Stimulated activated effector memory CD8-positive, alpha-beta T cell treated with anti-CD3 and anti-CD28 coated beads, Interleukin-12 subunit alpha, Interleukin-12 subunit beta, amount 100 ng/mL, for 72 hours (primary cell): ENCODE results near the gene ADGRG7.
"Not testable (repeated sequence)": the region's sequence is repeated elsewhere in the genome, so short reads cannot be mapped to it uniquely, and the experiment has no call there.

Experiments
- ATAC-seq: fragments of 150-1000 bp; cut with Tn5 transposase; 2 replicates; pipeline ENCODE4 v1.10.0; 2021
- DNase-seq, 2 donors: peaks; one replicate each; pipeline ENCODE4 v3.0.0; 2021 to 2022; ENCODE audit warnings: low spot score in 2 of 2
- H3K27ac Mint-ChIP-seq: one replicate; pipeline ENCODE4 v1.8.0; 2022; ENCODE audit warnings: mild to moderate bottlenecking, mixed read lengths
- H3K36me3 Mint-ChIP-seq: one replicate; pipeline ENCODE4 v1.8.0; 2022; ENCODE audit warnings: mild to moderate bottlenecking, mixed read lengths
- H3K4me1 Mint-ChIP-seq: one replicate; pipeline ENCODE4 v1.8.0; 2022; ENCODE audit warnings: mixed read lengths
- H3K4me3 Mint-ChIP-seq: one replicate; pipeline ENCODE4 v1.8.0; 2022; ENCODE audit warnings: mild to moderate bottlenecking, mixed read lengths
- H3K9me3 Mint-ChIP-seq: one replicate; pipeline ENCODE4 v1.8.0; 2022; ENCODE audit warnings: mixed read lengths

Gene ADGRG7

GRCh38 chr3:100609305-100609704 is at the start of gene ADGRG7:
Gene ADGRG7, plus strand, starts transcription at chr3:100609601. Its CDS starts 256 bp downstream, at chr3:100609857.
- Mint-ChIP-seq H3K36me3 (no peaks in the 10 kb centered on the region), H3K27ac (no peak within 1 kb of the TSS), H3K4me3 (no peak within 1 kb of the TSS), H3K9me3 (no peaks in the 10 kb centered on the region), H3K4me1 (no peaks in the 10 kb centered on the region)
- ATAC-seq (no peak), DNase-seq (no peak)

GRCh38 chr3:100560426-100560825 is 49.0 kb upstream of the ADGRG7 start:
- Mint-ChIP-seq H3K27ac (no peak overlapping the region), H3K36me3 (no peaks in the 10 kb centered on the region), H3K4me1 (no peaks in the 10 kb centered on the region), H3K9me3 (no peaks in the 10 kb centered on the region), H3K4me3 (no peak overlapping the region)
- no peak for ATAC-seq
- no peak for DNase-seq

GRCh38 chr3:100561459-100562158 is 47.8 kb upstream of the ADGRG7 start:
- no peak overlapping the region for H3K4me3 Mint-ChIP-seq
- no peak overlapping the region for H3K27ac Mint-ChIP-seq
- H3K36me3 Mint-ChIP-seq = no peaks in the 10 kb centered on the region
- no peaks in the 10 kb centered on the region for H3K4me1 Mint-ChIP-seq
- DNase-seq = no peak
- no peak for ATAC-seq
- H3K9me3 Mint-ChIP-seq = no peaks in the 10 kb centered on the region

GRCh38 chr3:100562224-100562857 is 47.1 kb upstream of the ADGRG7 start:
- Mint-ChIP-seq H3K4me3 (no peak overlapping the region), H3K27ac (no peak overlapping the region)

GRCh38 chr3:100563228-100563627 is 46.2 kb upstream of the ADGRG7 start:
- Mint-ChIP-seq H3K27ac (no peak overlapping the region), H3K4me1 (no peaks in the 10 kb centered on the region), H3K36me3 (no peaks in the 10 kb centered on the region), H3K9me3 (no peaks in the 10 kb centered on the region), H3K4me3 (no peak overlapping the region)
- no peak for ATAC-seq
- no peak for DNase-seq

More at GRCh38 chr3:100562224-100562857, 47.1 kb upstream of the ADGRG7 start:
- H3K4me1 Mint-ChIP-seq = no peaks in the 10 kb centered on the region
- H3K9me3 Mint-ChIP-seq = no peaks in the 10 kb centered on the region
- no peaks in the 10 kb centered on the region for H3K36me3 Mint-ChIP-seq
- ATAC-seq (no peak), DNase-seq (no peak)

GRCh38 chr3:100563652-100564211 is 45.7 kb upstream of the ADGRG7 start:
- Mint-ChIP-seq H3K27ac (no peak overlapping the region), H3K9me3 (no peaks in the 10 kb centered on the region), H3K4me3 (no peak overlapping the region), H3K36me3 (no peaks in the 10 kb centered on the region), H3K4me1 (no peaks in the 10 kb centered on the region)
- ATAC-seq (no peak), DNase-seq (no peak)

GRCh38 chr3:100570811-100571210 is 38.6 kb upstream of the ADGRG7 start:
- Mint-ChIP-seq H3K9me3 (no peaks in the 10 kb centered on the region), H3K4me1 (no peaks in the 10 kb centered on the region), H3K27ac (no peak overlapping the region), H3K4me3 (no peak overlapping the region), H3K36me3 (no peaks in the 10 kb centered on the region)
- ATAC-seq = no peak
- DNase-seq = no peak

- no peak for ATAC-seq
- no peak for DNase-seq
- no peaks in the 10 kb centered on the region for H3K9me3 Mint-ChIP-seq
- H3K36me3 Mint-ChIP-seq = no peaks in the 10 kb centered on the region
- no peak overlapping the region for H3K4me3 Mint-ChIP-seq
- H3K4me1 Mint-ChIP-seq = no peaks in the 10 kb centered on the region
- no peak overlapping the region for H3K27ac Mint-ChIP-seq
Measured at GRCh38 chr3:100574536-100574935, 34.9 kb upstream of the ADGRG7 start.

GRCh38 chr3:100575704-100576103 is 33.7 kb upstream of the ADGRG7 start:
- no peak for DNase-seq
- Mint-ChIP-seq H3K9me3 (no peaks in the 10 kb centered on the region), H3K4me3 (no peak overlapping the region), H3K4me1 (no peaks in the 10 kb centered on the region), H3K27ac (no peak overlapping the region), H3K36me3 (no peaks in the 10 kb centered on the region)
- no peak for ATAC-seq

- Mint-ChIP-seq H3K4me3 (no peak overlapping the region), H3K27ac (no peak overlapping the region), H3K9me3 (no peaks in the 10 kb centered on the region), H3K4me1 (no peaks in the 10 kb centered on the region), H3K36me3 (no peaks in the 10 kb centered on the region)
- ATAC-seq (no peak), DNase-seq (no peak)
Measured at GRCh38 chr3:100577382-100578008, 31.9 kb upstream of the ADGRG7 start.

GRCh38 chr3:100578646-100579045 is 30.8 kb upstream of the ADGRG7 start:
- Mint-ChIP-seq H3K4me1 (no peaks in the 10 kb centered on the region), H3K9me3 (no peaks in the 10 kb centered on the region), H3K27ac (no peak overlapping the region)

GRCh38 chr3:100580147-100580546 is 29.3 kb upstream of the ADGRG7 start:
- H3K9me3 Mint-ChIP-seq = no peaks in the 10 kb centered on the region
- H3K4me1 Mint-ChIP-seq = no peaks in the 10 kb centered on the region
- DNase-seq (no peak), ATAC-seq (no peak)
- H3K4me3 Mint-ChIP-seq = no peak overlapping the region
- no peak overlapping the region for H3K27ac Mint-ChIP-seq
- no peaks in the 10 kb centered on the region for H3K36me3 Mint-ChIP-seq

More at GRCh38 chr3:100578646-100579045, 30.8 kb upstream of the ADGRG7 start:
- no peak for ATAC-seq
- no peaks in the 10 kb centered on the region for H3K36me3 Mint-ChIP-seq
- no peak for DNase-seq
- no peak overlapping the region for H3K4me3 Mint-ChIP-seq

- no peaks in the 10 kb centered on the region for H3K4me1 Mint-ChIP-seq
Measured at GRCh38 chr3:100581650-100582049, 27.8 kb upstream of the ADGRG7 start.

GRCh38 chr3:100582157-100582556 is 27.2 kb upstream of the ADGRG7 start:
- H3K4me3 Mint-ChIP-seq, ATAC-seq, H3K4me1 Mint-ChIP-seq, H3K36me3 Mint-ChIP-seq, DNase-seq, H3K9me3 Mint-ChIP-seq, H3K27ac Mint-ChIP-seq: not testable (repeated sequence)

More at GRCh38 chr3:100581650-100582049, 27.8 kb upstream of the ADGRG7 start:
- DNase-seq (no peak), ATAC-seq (no peak)
- Mint-ChIP-seq H3K9me3 (no peaks in the 10 kb centered on the region), H3K4me3 (no peak overlapping the region), H3K27ac (no peak overlapping the region), H3K36me3 (no peaks in the 10 kb centered on the region)

- Mint-ChIP-seq H3K4me3 (no peak overlapping the region), H3K27ac (no peak overlapping the region), H3K36me3 (no peaks in the 10 kb centered on the region), H3K9me3 (no peaks in the 10 kb centered on the region), H3K4me1 (no peaks in the 10 kb centered on the region)
- DNase-seq (no peak), ATAC-seq (no peak)
Measured at GRCh38 chr3:100584101-100584660, 25.2 kb upstream of the ADGRG7 start.
